AG04450 (cell line): ENCODE data around the gene PPIF. TPM values are rescaled to one million over a fixed set of nuclear protein-coding genes. Genes with fewer than 3 reads are reported as not detected.
"Not testable (repeated sequence)": the region's sequence is repeated elsewhere in the genome, so short reads cannot be mapped to it uniquely, and the experiment has no call there.

Source experiments
- CTCF ChIA-PET: fragments of 300-600, 350-600 bp; formaldehyde crosslinking; extraction: SDS; loops from one replicate; lab custom pipeline; 2022; ENCODE audit warnings: antibody characterized with exemption, inconsistent platforms; lab: Charles Lee
- POLR2A ChIA-PET: fragments of 350-600 bp; formaldehyde crosslinking; extraction: SDS; loops from one replicate; lab custom pipeline; 2021; ENCODE audit warnings: antibody characterized with exemption, inconsistent platforms; lab: Yijun Ruan, JAX
- DNase-seq: peaks from one replicate; pipeline ENCODE4 v3.0.0-alpha.2; 2011; ENCODE audit warnings: low read depth, low spot score
- H3K27ac ChIP-seq: one replicate; pipeline ENCODE4 v1.5.1; 2012; ENCODE audit warnings: low read depth, low read length, control low read depth
- H3K27me3 ChIP-seq: one replicate; pipeline ENCODE4 v1.6.0; 2012; ENCODE audit warnings: low read length; ENCODE audit not compliant: control insufficient read depth, insufficient read depth
- H3K4me3 ChIP-seq: 2 replicates; pipeline ENCODE4 v1.5.1; 2011; ENCODE audit warnings: mild to moderate bottlenecking, low read depth, low read length, control low read depth
- H3K9me3 ChIP-seq: 2 replicates; pipeline ENCODE4 v1.5.1; 2012; ENCODE audit warnings: low read length; ENCODE audit not compliant: control insufficient read depth, insufficient read depth
- polyA plus RNA-seq: library from polyadenylated mRNA; depleted of rRNA; stranded (reverse); fragments of >200 nt; gene quantifications from 2 replicates; pipeline ENCODE4 v1.2.3, GENCODE V29; 2011
- TF ChIP-seq, protein P1 (sequence below): IDR thresholded peaks from 2 replicates; pipeline ENCODE4 v1.5.1; 2011; ENCODE audit warnings: low read depth, low read length, control low read depth, inconsistent platforms

Gene PPIF
- polyA plus RNA-seq, 1 experiment: 68.6 TPM

DNA sequence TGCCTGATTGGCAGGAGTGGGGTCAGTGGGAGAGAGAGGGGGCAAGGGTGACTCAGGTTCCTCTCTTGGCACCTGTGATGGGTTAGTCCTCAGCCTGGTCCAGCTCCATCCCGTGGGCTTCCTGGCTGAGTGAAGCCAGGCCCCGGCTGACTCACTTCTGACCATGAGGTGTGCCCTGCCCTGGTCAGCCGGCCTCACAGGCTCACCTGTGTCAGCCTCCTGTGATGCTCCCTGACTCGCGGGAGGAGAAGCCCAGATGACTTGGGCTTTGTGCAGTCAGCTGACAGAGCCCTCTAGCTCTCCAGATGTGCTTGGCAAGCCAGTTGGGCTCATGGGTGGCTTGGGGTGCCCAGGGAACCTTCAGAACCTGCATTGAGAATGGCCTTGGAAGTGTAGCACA lies 16.0 kb upstream of the PPIF start:
- ChIA-PET POLR2A (no interaction called here), CTCF (interaction anchor here (0.7 kb wide), 1 partner anchor 16 kb away, joined by 3 read pairs; no protein-coding TSS in a partner anchor)
- Histone ChIP-seq H3K9me3 (no peaks in the 10 kb centered on the region; the same call in 1 of the 2 replicates), H3K27me3 (no peaks in the 10 kb centered on the region), H3K27ac (peak overlapping the region; percentile 21), H3K4me3 (no peak overlapping the region)
- DNase-seq: no peak
- TF ChIP-seq, protein P1, sequence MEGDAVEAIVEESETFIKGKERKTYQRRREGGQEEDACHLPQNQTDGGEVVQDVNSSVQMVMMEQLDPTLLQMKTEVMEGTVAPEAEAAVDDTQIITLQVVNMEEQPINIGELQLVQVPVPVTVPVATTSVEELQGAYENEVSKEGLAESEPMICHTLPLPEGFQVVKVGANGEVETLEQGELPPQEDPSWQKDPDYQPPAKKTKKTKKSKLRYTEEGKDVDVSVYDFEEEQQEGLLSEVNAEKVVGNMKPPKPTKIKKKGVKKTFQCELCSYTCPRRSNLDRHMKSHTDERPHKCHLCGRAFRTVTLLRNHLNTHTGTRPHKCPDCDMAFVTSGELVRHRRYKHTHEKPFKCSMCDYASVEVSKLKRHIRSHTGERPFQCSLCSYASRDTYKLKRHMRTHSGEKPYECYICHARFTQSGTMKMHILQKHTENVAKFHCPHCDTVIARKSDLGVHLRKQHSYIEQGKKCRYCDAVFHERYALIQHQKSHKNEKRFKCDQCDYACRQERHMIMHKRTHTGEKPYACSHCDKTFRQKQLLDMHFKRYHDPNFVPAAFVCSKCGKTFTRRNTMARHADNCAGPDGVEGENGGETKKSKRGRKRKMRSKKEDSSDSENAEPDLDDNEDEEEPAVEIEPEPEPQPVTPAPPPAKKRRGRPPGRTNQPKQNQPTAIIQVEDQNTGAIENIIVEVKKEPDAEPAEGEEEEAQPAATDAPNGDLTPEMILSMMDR: no peak

DNA sequence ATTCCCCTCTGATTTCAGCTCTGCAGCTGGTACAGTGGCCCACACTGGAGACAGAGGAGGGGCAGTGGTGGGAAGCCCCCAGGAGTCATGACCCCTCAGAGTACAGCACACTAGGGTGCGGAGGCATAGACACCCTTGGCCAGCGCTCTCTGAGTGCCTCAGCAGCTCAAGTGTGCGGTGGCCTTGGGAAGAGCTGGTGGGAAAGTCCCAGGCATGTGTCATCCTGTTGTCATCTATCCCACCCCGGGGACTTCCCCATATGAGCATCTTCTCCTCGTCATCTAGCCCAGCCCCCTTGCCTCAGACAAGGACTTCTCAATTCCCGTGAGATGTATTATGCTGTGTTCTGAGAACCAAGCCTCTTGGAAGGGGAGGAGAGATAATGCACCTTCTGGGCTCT lies 15.6 kb upstream of the PPIF start:
- Histone ChIP-seq H3K9me3 (no peaks in the 10 kb centered on the region; the same call in 1 of the 2 replicates), H3K27me3 (no peaks in the 10 kb centered on the region), H3K4me3 (no peak overlapping the region), H3K27ac (peak overlapping the region; percentile 21)
- TF ChIP-seq, protein P1: no peak
- peak; percentile 37 for DNase-seq
- CTCF ChIA-PET: interaction anchor here (0.7 kb wide), 1 partner anchor 15 kb away, joined by 3 read pairs; no protein-coding TSS in a partner anchor
- POLR2A ChIA-PET: no interaction called here

DNA sequence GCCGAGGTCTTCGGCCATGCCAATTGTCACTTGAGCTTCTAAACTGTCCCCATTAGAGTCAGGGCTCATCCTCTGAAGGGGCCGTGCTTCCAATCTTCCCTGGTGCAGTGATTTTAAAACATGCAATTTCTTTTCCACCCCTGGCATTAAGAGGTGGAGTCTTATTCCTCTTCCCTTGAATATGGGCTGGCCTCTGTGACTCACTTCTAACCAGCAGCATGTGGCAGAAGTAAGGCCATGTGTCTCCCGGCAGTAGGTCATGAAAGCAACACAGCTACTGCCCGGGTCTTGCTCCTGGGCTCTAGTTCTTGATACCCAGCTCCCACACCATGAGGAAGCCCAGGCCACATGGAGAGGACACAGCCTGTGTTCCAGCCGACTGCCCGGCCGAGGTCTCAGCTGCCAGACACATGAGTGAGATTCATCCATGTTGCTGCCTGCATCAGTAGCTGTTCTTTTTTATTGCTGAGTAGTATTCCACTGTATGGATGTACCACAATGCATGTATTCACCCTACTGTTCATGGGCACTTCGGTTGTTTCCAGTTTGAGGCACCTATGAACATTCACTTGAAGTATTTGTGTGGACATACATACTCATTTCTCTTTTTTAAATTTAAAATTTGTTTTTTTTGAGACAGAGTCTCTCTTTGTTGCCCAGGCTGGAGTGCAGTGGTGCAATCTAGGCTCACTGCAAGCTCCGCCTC lies 14.5 kb upstream of the PPIF start:
- CTCF ChIA-PET: interaction anchor here (2.1 kb wide), 1 partner anchor 14 kb away, joined by 8 read pairs; no protein-coding TSS in a partner anchor
- H3K9me3 ChIP-seq, H3K4me3 ChIP-seq, DNase-seq, H3K27me3 ChIP-seq: not testable (repeated sequence)
- POLR2A ChIA-PET: interaction anchor here (0.6 to 1.7 kb wide), 2 partner anchors 10 to 30 kb away, joined by 5 to 10 read pairs; no protein-coding TSS in a partner anchor
- H3K27ac ChIP-seq: peak overlapping the region; percentile 22

DNA sequence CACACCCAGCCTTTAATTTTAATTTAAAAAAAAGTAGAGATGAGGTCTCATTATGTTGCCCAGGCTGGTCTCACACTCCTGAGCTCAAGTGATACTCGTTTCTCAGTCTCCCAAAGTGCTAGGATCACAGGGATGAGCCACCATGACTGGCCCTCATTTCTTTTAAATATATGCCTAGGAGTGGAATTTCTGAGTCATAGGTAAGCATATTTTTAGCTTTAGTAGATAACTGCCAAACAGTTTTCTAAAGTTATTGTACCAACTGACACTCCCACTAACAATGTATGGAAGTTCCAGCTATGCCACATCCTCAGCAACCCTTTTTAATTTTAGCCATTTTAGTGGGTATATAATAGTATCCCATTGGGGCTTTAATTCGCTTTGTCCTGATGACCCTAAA lies 13.8 kb upstream of the PPIF start:
- peak; percentile 29 for DNase-seq
- Histone ChIP-seq H3K27me3 (no peaks in the 10 kb centered on the region), H3K9me3 (peaks cover 5% of the 10 kb centered on the region), H3K4me3 (no peak overlapping the region), H3K27ac (peak overlapping the region; percentile 22)
- POLR2A ChIA-PET: interaction anchor here (0.6 to 2.0 kb wide), 4 partner anchors 10 to 31 kb away, joined by 3 to 10 read pairs (median 6); no protein-coding TSS in a partner anchor
- CTCF ChIA-PET: interaction anchor here (2.1 kb wide), 1 partner anchor 13 kb away, joined by 8 read pairs; no protein-coding TSS in a partner anchor
- TF ChIP-seq, protein P1: no peak

DNA sequence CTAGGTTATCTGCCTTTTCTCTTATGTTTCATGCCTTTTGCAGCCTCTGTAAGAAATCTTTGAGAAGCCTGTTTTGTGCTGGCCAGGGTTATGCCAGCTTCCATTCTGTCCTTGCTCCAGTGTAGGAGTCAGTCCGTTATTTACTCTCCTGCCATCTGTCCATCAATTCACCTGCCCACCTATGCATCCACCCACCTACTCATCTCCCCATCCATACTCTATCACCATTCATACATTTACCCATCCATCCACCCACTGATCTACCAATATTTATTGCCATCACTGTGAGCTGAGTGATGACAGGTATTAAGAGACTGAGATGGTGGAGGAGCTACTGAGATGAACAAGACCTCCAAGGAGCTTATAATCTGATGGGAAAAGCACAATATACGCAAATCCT lies 12.7 kb upstream of the PPIF start:
- H3K4me3 ChIP-seq: no peak overlapping the region
- no peak overlapping the region for H3K27ac ChIP-seq
- TF ChIP-seq, protein P1: no peak
- H3K9me3 ChIP-seq: peaks cover 5% of the 10 kb centered on the region
- POLR2A ChIA-PET: interaction anchor here (0.8 to 2.0 kb wide), 4 partner anchors 9 to 17 kb away, joined by 3 to 7 read pairs (median 4); no protein-coding TSS in a partner anchor
- DNase-seq: no peak
- H3K27me3 ChIP-seq: no peaks in the 10 kb centered on the region
- CTCF ChIA-PET: interaction anchor here (2.1 kb wide), 1 partner anchor 12 kb away, joined by 8 read pairs; no protein-coding TSS in a partner anchor
